ENCODE results near the gene SDK1. TPM values are rescaled to one million over a fixed set of nuclear protein-coding genes. Genes with fewer than 3 reads are reported as not detected.

Gene SDK1
- total RNA-seq, 4 donors from 2014 or later = 7.5 to 35.0 (median 10.2) TPM

GRCh38 chr7:3969286-3969685, 668.2 kb downstream of the SDK1 start:
- TF ChIP-seq, protein P1, sequence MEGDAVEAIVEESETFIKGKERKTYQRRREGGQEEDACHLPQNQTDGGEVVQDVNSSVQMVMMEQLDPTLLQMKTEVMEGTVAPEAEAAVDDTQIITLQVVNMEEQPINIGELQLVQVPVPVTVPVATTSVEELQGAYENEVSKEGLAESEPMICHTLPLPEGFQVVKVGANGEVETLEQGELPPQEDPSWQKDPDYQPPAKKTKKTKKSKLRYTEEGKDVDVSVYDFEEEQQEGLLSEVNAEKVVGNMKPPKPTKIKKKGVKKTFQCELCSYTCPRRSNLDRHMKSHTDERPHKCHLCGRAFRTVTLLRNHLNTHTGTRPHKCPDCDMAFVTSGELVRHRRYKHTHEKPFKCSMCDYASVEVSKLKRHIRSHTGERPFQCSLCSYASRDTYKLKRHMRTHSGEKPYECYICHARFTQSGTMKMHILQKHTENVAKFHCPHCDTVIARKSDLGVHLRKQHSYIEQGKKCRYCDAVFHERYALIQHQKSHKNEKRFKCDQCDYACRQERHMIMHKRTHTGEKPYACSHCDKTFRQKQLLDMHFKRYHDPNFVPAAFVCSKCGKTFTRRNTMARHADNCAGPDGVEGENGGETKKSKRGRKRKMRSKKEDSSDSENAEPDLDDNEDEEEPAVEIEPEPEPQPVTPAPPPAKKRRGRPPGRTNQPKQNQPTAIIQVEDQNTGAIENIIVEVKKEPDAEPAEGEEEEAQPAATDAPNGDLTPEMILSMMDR (IDR thresholded peaks at IDR 0.05; ENCODE audit: low read depth) = no peak

GRCh38 chr7:3971323-3971722, 670.3 kb downstream of the SDK1 start:
- TF ChIP-seq, protein P1 (IDR thresholded peaks at IDR 0.05; ENCODE audit: low read depth) = no peak

DNA sequence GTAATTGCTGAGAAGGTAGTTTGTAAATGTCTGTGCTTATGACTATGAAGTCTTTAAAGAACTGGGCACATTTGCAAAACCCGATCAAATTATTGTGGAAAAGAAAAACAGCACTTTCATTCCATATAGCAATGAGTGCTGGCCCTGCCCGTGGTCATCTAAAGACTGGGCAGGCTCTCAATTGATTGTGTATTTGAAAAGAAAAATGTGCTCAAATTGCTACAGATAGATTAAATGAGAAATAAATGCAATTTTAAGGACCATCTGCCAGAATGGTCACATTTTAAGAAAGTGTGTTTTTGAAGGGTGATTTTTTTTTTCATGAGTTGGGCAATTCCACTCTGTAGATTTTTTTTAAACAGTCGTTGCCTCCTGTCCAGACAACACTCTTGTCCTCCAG, 672.2 kb downstream of the SDK1 start:
- TF ChIP-seq, protein P1 (IDR thresholded peaks at IDR 0.05; ENCODE audit: low read depth) = no peak

DNA sequence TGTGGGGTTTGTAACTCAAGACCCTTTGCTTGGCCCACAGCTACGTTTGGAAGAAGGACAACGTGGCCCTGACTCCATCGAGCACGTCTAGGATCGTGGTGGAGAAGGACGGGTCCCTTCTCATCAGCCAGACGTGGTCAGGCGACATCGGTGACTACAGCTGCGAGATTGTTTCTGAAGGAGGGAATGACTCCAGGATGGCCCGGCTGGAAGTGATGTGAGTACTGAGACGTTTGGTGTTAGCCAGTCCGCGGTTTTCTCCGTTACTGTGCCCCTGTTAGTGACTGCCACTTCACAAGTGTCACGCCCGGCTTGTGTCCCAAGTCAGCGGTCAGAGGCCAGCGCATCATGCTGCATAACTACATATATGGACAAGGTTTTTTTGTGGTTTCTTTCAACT, 673.3 kb downstream of the SDK1 start:
- TF ChIP-seq, protein P1 (IDR thresholded peaks at IDR 0.05; ENCODE audit: low read depth) = no peak

DNA sequence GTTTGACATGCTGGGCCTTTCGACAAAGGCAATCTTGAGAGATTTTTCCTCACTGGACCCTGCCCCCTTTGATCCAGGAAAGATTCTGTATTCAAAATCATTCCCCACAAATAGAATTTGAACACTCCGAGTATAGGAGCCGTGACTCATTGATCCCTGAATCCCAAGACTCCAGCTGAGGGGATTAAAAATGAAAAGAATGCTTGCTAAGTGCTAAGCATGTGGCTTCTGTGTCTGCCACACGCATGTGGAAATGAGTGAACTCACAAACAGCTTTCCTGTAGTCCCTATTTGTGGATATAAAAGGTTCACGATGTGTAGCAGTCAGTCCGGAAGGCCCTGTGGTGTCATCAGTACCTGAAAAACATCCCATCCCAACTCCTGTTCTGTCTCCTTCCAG, 674.3 kb downstream of the SDK1 start:
- TF ChIP-seq, protein P1 (IDR thresholded peaks at IDR 0.05; ENCODE audit: low read depth) = no peak

- TF ChIP-seq, protein P1 (IDR thresholded peaks at IDR 0.05; ENCODE audit: low read depth) = no peak
Observed at GRCh38 chr7:3977391-3977790, 676.3 kb downstream of the SDK1 start.

DNA sequence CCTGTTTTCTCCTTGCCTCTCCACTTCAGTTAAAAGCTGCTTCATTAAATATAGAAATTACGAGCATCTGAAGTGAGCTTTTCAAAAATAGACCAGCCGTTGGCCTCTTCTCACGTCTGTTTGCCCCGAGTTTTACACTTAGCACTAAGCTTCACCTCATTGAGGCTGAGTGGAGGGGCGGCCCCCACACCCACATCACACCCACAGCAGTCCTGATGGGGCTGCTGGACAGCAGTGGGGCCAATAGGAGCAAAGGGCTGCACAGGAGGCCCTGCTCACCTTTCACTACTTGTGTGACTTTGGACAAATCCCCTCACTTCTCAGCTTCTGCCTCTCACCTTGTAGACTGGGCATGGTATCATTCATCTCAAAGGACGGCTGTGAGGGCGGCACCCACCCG, 677.8 kb downstream of the SDK1 start:
- TF ChIP-seq, protein P1 (IDR thresholded peaks at IDR 0.05; ENCODE audit: low read depth) = no peak
